ENCODE results near the gene FPR3.

The FPR3 gene

DNA sequence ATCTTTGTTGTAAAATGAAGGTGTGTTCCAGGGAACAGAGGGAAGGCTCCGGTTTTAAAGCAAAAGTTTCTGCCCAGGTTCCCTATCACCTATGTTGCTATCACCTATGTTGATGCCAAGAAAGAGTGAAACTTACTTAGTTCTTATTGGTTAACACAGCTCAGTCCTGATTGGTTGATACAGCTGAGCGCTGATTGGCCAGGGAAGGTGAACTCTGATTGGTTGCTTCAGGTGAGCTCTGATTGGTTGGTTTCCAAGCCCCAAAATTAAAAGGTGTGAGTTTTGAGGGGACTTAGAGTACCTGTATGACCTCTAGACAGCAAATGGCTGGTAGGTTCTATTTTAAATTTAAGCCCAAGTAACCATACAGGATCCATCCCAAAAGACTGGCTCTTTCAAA lies 42.2 kb downstream of the FPR3 start:
- no peak for DNase-seq (ENCODE audit: low read depth, low spot score)
- H3K9me3 ChIP-seq (ENCODE audit: insufficient read depth, low read length): peaks cover 10% of the 10 kb centered on the region
- H3K27me3 ChIP-seq (ENCODE audit: insufficient read depth, insufficient read length): no peaks in the 10 kb centered on the region
- H3K36me3 ChIP-seq (ENCODE audit: insufficient read depth, insufficient read length, low read length): no peaks in the 10 kb centered on the region
- no peak overlapping the region for H3K9ac ChIP-seq (ENCODE audit: insufficient read length, low read depth)
- H3K4me3 ChIP-seq (ENCODE audit: insufficient read length, low read depth): no peak overlapping the region
- no peak for TF ChIP-seq SUZ12 (IDR thresholded peaks at IDR 0.05; ENCODE audit: extremely low read depth, insufficient read depth, insufficient read length)
- no peak for TF ChIP-seq ZNF274 (IDR thresholded peaks at IDR 0.05; ENCODE audit: low read depth, low read length)
- TF ChIP-seq YY1 (IDR thresholded peaks at IDR 0.05; ENCODE audit: insufficient read depth, insufficient read length): no peak
- H3K4me1 ChIP-seq (ENCODE audit: insufficient read depth, insufficient read length): no peaks in the 10 kb centered on the region

DNA sequence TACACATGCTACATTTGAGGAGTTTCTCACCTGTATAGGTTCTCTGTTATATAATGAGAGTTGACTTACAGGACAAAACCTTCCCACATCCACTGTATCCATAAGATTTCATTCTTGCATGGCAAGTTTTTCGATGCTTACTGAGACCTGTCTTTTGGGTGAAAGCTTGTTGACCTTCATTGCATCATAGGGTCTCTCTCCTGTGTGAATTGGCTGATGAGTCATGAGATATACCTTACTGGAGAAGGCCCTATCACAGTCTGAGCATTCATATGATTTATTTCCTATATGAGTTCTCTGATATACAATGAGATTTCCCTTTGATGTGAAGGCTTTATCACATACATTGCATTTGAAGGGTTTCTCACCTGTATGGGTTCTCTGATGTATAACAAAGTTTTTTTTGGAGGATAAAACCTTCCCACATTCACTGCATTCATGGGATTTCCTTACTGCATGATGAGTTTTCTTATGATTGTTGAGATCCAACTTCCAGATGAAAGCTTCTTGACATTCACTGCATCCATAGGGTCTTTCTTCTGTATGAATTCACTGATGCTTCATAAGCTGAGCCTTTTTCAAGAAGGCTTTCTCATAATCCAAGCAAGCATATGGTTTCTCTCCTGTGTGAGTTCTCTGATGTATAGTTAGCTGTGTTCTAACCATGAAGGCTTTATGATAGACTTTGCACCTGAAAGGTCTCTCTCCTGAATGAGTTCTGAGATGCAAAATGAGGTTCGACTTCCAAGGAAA lies 67.1 kb downstream of the FPR3 start:
- Histone ChIP-seq H3K36me3 (ENCODE audit: insufficient read depth, insufficient read length, low read length) (peaks cover 3% of the 10 kb centered on the region), H3K9me3 (ENCODE audit: insufficient read depth, low read length) (peaks cover 95% of the 10 kb centered on the region)

DNA sequence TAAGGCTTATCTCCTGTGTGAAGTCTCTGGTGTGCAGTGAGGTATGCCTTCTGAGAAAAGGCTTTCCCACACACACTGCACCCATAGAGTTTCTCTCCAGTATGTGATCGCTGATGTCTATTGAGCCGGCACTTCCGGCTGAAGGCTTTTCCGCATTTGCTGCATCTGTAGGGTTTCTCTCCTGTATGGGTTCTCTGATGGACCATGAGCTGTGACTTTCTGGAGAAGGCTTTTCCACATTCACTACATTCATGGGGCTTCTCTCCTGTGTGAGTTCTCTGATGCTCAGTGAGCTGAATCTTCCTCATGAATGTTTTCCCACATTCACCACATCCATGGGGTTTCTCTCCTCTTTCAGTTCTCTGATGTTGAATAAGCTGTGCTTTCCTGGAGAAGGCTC lies 78.1 kb downstream of the FPR3 start:
- TF ChIP-seq ZNF274 (IDR thresholded peaks at IDR 0.05; ENCODE audit: low read depth, low read length): peak; percentile 88
- TF ChIP-seq SUZ12 (IDR thresholded peaks at IDR 0.05; ENCODE audit: extremely low read depth, insufficient read depth, insufficient read length): no peak
- no peak for TF ChIP-seq YY1 (IDR thresholded peaks at IDR 0.05; ENCODE audit: insufficient read depth, insufficient read length)
- Histone ChIP-seq H3K36me3 (ENCODE audit: insufficient read depth, insufficient read length, low read length) (peaks cover 60% of the 10 kb centered on the region), H3K27me3 (ENCODE audit: insufficient read depth, insufficient read length) (no peaks in the 10 kb centered on the region), H3K9ac (ENCODE audit: insufficient read length, low read depth) (no peak overlapping the region), H3K4me3 (ENCODE audit: insufficient read length, low read depth) (no peak overlapping the region), H3K4me1 (ENCODE audit: insufficient read depth, insufficient read length) (no peaks in the 10 kb centered on the region), H3K9me3 (ENCODE audit: insufficient read depth, low read length) (peaks cover 83% of the 10 kb centered on the region)
- DNase-seq (ENCODE audit: low read depth, low spot score): no peak

More for the DNA sequence above, 67.1 kb downstream of the FPR3 start:
- no peak overlapping the region for H3K4me3 ChIP-seq (ENCODE audit: insufficient read length, low read depth)
- TF ChIP-seq YY1 (IDR thresholded peaks at IDR 0.05; ENCODE audit: insufficient read depth, insufficient read length) (no peak), SUZ12 (IDR thresholded peaks at IDR 0.05; ENCODE audit: extremely low read depth, insufficient read depth, insufficient read length) (no peak), ZNF274 (IDR thresholded peaks at IDR 0.05; ENCODE audit: low read depth, low read length) (peak; percentile 89)
- no peak overlapping the region for H3K9ac ChIP-seq (ENCODE audit: insufficient read length, low read depth)
- H3K4me1 ChIP-seq (ENCODE audit: insufficient read depth, insufficient read length): no peaks in the 10 kb centered on the region
- no peaks in the 10 kb centered on the region for H3K27me3 ChIP-seq (ENCODE audit: insufficient read depth, insufficient read length)
- DNase-seq (ENCODE audit: low read depth, low spot score): no peak
